Muscle of leg (tissue), 11 donors: ENCODE data around the gene CHML. TPM values are rescaled to one million over a fixed set of nuclear protein-coding genes. Genes with fewer than 3 reads are reported as not detected.

Experiments used
- DNase-seq: peaks from one replicate; pipeline ENCODE4 v3.0.0; 2013
- H3K27ac ChIP-seq: one replicate; pipeline ENCODE4 v1.5.1; 2013; ENCODE audit warnings: mild to moderate bottlenecking, low read length, control low read depth
- H3K27me3 ChIP-seq: one replicate; pipeline ENCODE4 v1.6.1; 2013; ENCODE audit warnings: low read length; ENCODE audit not compliant: control insufficient read depth, insufficient read depth
- H3K36me3 ChIP-seq: one replicate; pipeline ENCODE4 v1.6.1; 2013; ENCODE audit warnings: low read length; ENCODE audit not compliant: control insufficient read depth, insufficient read depth
- H3K4me1 ChIP-seq: one replicate; pipeline ENCODE4 v1.6.1; 2013; ENCODE audit warnings: low read length; ENCODE audit not compliant: control insufficient read depth, insufficient read depth
- H3K4me3 ChIP-seq: one replicate; pipeline ENCODE4 v1.5.1; 2013; ENCODE audit warnings: low read length, control low read depth
- H3K9me3 ChIP-seq: replicated peaks from 2 replicates; pipeline ENCODE4 v1.6.1; 2013; ENCODE audit warnings: low read depth, low read length; ENCODE audit not compliant: control insufficient read depth
- WGBS: methylation state at CpG from one replicate; pipeline ENCODE4 v1.1.5; 2013; ENCODE audit warnings: missing lambda C conversion rate; ENCODE audit not compliant: insufficient coverage; 5-methylcytosine and 5-hydroxymethylcytosine counted together
- polyA plus RNA-seq, 8 donors: library from polyadenylated mRNA; unstranded; fragments of 120-200 nt; gene quantifications; one replicate each; pipeline versions ENCODE4 v1.2.1 to v1.2.3, GENCODE V29; 2013; ENCODE audit warnings: inconsistent platforms in 1 of 8, low replicate concordance in 1 of 8; ENCODE audit not compliant: insufficient read length in 8 of 8, insufficient read depth in 1 of 8
- total RNA-seq: library from RNA; stranded (reverse); fragments of 120-200 nt; gene quantifications from one replicate; pipeline ENCODE4 v1.2.4, GENCODE V29; 2013

CHML gene
- total and polyA plus RNA-seq, 9 donors: 6.5 to 16.7 (median 11.8) TPM

DNA sequence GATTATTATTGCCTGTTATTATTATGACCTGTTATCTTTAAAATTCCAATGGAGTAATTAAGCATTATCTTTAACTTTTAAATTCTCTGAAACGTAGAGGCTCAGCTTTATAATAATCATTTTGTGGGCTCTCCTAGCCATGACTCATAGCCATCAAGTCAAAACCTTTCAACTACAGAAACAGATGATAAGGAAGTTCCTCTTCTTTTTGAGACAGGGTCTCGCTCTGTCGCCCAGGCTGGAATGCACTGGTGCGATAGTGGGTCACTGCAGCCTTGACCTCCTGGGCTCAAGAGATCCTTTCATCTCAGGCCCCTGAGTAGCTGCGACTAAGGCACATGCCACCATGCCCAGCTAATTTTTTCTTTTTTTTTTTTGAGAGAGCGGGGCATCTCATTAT, 43.5 kb downstream of the CHML start:
- Histone ChIP-seq H3K27ac (no peak overlapping the region), H3K4me3 (no peak overlapping the region), H3K4me1 (no peaks in the 10 kb centered on the region), H3K27me3 (no peaks in the 10 kb centered on the region), H3K9me3 (no peaks in the 10 kb centered on the region), H3K36me3 (peaks cover 5% of the 10 kb centered on the region)
- no peak for DNase-seq
- 91% methylated on average over 5 of the region's 6 CpGs for WGBS

DNA sequence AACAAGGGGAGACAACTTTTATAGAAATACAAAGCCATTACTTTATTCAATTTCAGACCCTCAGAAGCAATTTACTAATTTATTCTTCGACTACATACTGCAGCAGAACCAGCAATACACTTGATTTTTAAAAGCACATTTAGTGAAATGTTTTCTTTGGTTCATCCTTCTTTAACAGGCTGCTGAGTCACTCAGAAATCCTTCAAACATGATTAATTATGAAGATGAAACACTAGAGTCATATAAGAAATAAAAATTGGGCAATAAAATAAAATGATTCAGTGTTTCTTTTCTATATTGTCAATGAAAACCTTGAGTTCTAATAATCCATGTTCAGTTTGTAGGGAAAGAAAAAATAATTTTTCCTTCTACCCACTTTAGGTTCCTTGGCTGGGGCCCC, 47.0 kb downstream of the CHML start:
- no CpG with 5 or more reads among the region's 1 CpG for WGBS
- H3K9me3 ChIP-seq: no peaks in the 10 kb centered on the region

DNA sequence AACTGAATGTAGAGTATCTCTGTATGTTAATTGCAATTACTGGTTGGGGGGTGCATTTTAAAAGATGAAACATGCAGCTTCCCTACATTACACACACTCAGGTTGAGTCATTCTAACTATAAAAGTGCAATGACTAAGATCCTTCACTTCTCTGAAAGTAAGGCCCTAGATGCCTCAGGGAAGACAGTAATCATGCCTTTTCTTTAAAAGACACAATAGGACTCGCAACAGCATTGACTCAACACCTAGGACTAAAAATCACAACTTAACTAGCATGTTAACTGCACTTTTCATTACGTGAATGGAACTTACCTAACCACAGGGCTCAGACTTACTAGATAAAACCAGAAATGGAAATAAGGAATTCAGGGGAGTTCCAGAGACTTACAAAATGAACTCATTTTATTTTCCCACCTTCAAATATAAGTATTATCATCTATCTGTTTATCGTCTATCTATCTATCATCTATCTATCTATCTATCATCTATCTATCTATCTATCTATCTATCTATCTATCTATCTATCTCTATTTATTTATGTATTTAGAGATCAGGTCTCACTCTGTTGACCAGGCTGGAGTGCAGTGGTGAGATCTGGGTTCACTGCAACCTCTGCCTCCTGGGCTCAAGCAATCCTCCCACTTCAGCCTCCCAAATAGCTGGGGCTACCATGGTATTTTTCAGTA, 47.8 kb downstream of the CHML start:
- H3K4me3 ChIP-seq: no peak overlapping the region
- no peaks in the 10 kb centered on the region for H3K27me3 ChIP-seq
- no peaks in the 10 kb centered on the region for H3K4me1 ChIP-seq
- DNase-seq: no peak
- H3K9me3 ChIP-seq: no peaks in the 10 kb centered on the region
- no peak overlapping the region for H3K27ac ChIP-seq
- WGBS: no CpG with 5 or more reads among the region's 3 CpGs
- peaks cover 3% of the 10 kb centered on the region for H3K36me3 ChIP-seq

More for the DNA sequence above, 47.0 kb downstream of the CHML start:
- Histone ChIP-seq H3K27me3 (no peaks in the 10 kb centered on the region), H3K27ac (no peak overlapping the region), H3K4me3 (no peak overlapping the region), H3K4me1 (no peaks in the 10 kb centered on the region), H3K36me3 (peaks cover 3% of the 10 kb centered on the region)
- DNase-seq: no peak

DNA sequence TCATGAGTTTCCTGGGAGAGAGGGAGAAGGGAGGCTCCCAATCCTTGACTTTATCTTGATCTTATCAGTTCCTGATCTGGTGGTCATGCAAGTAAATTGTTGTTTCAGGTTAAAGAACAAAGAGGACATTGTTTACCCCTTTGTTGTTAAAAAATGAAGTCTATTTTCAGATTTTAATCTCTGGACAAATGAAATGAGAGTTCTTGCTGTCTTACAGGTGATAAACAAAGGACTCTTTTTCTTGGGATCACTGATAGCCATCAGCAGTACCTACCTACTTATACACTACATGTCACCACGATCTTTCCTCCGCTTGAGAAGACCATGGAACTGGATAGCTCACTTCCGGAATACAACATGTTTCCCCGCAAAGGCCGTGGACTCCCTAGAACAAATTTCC, 48.4 kb downstream of the CHML start:
- H3K9me3 ChIP-seq: no peaks in the 10 kb centered on the region
- H3K4me1 ChIP-seq: no peaks in the 10 kb centered on the region
- H3K27me3 ChIP-seq: no peaks in the 10 kb centered on the region
- H3K27ac ChIP-seq: no peak overlapping the region
- no peak overlapping the region for H3K4me3 ChIP-seq
- DNase-seq: no peak
- WGBS: no CpG with 5 or more reads among the region's 5 CpGs
- H3K36me3 ChIP-seq: peaks cover 3% of the 10 kb centered on the region

DNA sequence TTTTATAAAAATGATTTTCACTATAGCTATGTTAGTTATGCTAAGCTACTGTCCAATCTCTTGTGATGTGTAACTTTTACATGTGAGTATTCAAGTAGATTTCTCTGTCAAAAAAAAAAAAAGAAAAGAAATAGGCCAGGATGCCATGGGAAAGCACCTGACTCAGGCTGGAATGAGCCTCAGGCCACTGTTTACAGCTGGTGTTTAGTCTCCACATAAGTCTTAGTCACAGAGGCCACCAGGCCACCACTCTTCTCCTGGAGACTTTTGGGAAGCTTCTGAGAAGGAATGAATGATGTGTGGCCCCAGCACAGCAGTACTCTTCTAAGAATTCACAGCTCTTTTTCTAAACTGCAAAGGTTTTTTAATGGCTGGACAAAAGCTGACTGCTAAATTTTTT, 48.9 kb downstream of the CHML start:
- Histone ChIP-seq H3K4me1 (no peaks in the 10 kb centered on the region), H3K36me3 (peaks cover 3% of the 10 kb centered on the region), H3K4me3 (no peak overlapping the region)

DNA sequence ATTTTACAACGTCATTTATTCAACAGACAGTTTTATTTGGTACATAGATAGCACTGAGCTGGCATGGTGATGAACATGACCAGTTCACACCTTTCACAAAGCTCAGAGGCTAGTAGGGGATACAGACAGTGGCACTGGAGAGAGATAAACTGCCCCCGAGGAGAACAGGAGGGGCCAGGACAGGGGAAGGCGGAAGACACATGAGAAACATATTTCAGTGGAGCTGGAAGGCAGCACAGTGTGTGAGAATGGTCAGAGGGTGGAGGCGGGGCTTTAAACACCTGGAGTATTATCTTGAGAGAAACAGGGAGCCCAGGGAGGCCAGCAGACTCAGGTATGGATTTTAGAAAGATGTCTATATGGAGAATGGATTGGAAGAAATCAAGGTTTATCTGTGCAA, 49.5 kb downstream of the CHML start:
- H3K4me3 ChIP-seq: no peak overlapping the region
- whole genome bisulfite sequencing: 50% methylated on average over 2 of the region's 4 CpGs
- no peak overlapping the region for H3K27ac ChIP-seq
- H3K4me1 ChIP-seq: no peaks in the 10 kb centered on the region
- no peak for DNase-seq
- peaks cover 3% of the 10 kb centered on the region for H3K36me3 ChIP-seq
- H3K9me3 ChIP-seq: no peaks in the 10 kb centered on the region
- no peaks in the 10 kb centered on the region for H3K27me3 ChIP-seq

More for the DNA sequence above, 48.9 kb downstream of the CHML start:
- no peak overlapping the region for H3K27ac ChIP-seq
- no peaks in the 10 kb centered on the region for H3K9me3 ChIP-seq
- H3K27me3 ChIP-seq: no peaks in the 10 kb centered on the region
- no peak for DNase-seq

Other genes starting within 250 kb of the CHML start
- gene FH, start 120.6 kb downstream of the CHML start, total RNA-seq: 53.8 TPM
- 10 to 100 TPM; 60.5 to 72.1 (median 64.6) TPM for gene FH, start 120.6 kb downstream of the CHML start, polyA plus RNA-seq
- 0.27 TPM for gene KMO, start 108.0 kb downstream of the CHML start, total RNA-seq
- gene KMO, start 108.0 kb downstream of the CHML start, polyA plus RNA-seq: under 1 TPM; 0.11 to 0.53 (median 0.20) TPM
- 13.6 TPM for gene OPN3, start within 50 bp of the CHML start, total RNA-seq
- 10 to 100 TPM; 14.0 to 27.9 (median 20.0) TPM for gene OPN3, start within 50 bp of the CHML start, polyA plus RNA-seq
- gene WDR64, start 11.9 kb upstream of the CHML start, total RNA-seq: 0.04 TPM
- gene WDR64, start 11.9 kb upstream of the CHML start, polyA plus RNA-seq: under 1 TPM in 6 of 8 donors, not detected in 2; 0.06 to 0.30 (median 0.16) TPM
- gene EXO1, start 207.8 kb upstream of the CHML start, total RNA-seq: 6.4 TPM
- 1 to 10 TPM; 6.6 to 10.0 (median 7.9) TPM for gene EXO1, start 207.8 kb upstream of the CHML start, polyA plus RNA-seq